ENCODE data around the gene GHRH.

Gene GHRH

DNA sequence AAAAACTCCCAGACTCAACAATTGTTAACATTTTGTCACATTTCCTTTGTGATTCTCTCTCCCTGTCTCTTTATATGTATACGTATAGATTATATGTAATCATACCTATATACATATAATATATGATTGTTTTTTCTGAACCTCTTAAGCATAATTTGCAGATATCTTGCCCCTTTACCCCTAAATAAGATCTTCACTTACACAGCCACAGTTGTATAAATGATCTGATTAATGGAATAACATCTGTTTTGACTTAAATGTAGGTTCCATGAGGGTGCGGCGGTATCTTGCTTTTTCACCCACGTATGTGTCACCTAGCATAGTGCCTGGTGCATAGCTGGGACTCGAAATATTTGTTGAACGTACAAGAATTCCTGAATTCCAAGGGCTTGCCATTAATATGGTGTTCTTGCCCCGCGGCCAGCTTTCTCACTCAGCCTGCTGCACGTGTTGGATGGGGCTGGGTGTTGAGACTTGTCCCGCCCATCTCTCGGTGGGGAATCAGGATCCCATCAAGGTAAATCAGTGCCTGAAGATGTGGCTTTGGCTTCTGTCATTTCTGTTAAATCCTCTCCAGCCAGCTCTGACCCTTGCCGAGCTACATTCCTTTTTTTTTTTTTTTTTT lies 17.5 kb upstream of the GHRH start:
- no peak for FAIRE-seq
- TF ChIP-seq TAF1 (IDR thresholded peaks at IDR 0.05; ENCODE audit: low read depth, low read length) (no peak), POU2F2 (IDR thresholded peaks at IDR 0.05; ENCODE audit: low read depth, low read length) (no peak), POLR2AphosphoS5 (IDR thresholded peaks at IDR 0.05; ENCODE audit: low read depth, low read length) (no peak), SPI1 (IDR thresholded peaks at IDR 0.05; ENCODE audit: low read depth, low read length) (no peak), PAX5 (IDR thresholded peaks at IDR 0.05; ENCODE audit: insufficient read depth, low read length, severe bottlenecking) (no peak), POLR2A (IDR thresholded peaks at IDR 0.05; ENCODE audit: low read depth, low read length) (no peak)
- DNase-seq (ENCODE audit: insufficient read length, low spot score), result no peak

DNA sequence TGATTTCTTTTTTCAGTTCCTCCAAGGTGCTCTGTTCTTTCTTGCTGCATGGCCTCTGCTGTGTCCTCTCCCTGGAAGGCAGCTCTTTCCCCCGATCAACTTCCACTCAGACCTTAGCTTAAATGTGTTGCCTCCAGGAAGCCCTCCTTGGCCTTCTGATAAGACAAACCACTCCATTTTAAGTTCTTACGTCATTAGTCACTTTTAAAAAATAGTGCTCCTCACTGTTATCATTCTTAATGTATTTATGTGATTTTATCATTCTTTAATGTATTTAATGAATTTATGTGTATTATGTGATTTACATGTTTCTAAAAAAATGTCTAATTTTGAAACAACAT lies 15.6 kb upstream of the GHRH start:
- no peak for DNase-seq (ENCODE audit: insufficient read length, low spot score)
- FAIRE-seq, result no peak
- TF ChIP-seq SPI1 (IDR thresholded peaks at IDR 0.05; ENCODE audit: low read depth, low read length) (no peak), POU2F2 (IDR thresholded peaks at IDR 0.05; ENCODE audit: low read depth, low read length) (no peak), TAF1 (IDR thresholded peaks at IDR 0.05; ENCODE audit: low read depth, low read length) (no peak), PAX5 (IDR thresholded peaks at IDR 0.05; ENCODE audit: insufficient read depth, low read length, severe bottlenecking) (no peak), POLR2AphosphoS5 (IDR thresholded peaks at IDR 0.05; ENCODE audit: low read depth, low read length) (no peak), POLR2A (IDR thresholded peaks at IDR 0.05; ENCODE audit: low read depth, low read length) (no peak)

DNA sequence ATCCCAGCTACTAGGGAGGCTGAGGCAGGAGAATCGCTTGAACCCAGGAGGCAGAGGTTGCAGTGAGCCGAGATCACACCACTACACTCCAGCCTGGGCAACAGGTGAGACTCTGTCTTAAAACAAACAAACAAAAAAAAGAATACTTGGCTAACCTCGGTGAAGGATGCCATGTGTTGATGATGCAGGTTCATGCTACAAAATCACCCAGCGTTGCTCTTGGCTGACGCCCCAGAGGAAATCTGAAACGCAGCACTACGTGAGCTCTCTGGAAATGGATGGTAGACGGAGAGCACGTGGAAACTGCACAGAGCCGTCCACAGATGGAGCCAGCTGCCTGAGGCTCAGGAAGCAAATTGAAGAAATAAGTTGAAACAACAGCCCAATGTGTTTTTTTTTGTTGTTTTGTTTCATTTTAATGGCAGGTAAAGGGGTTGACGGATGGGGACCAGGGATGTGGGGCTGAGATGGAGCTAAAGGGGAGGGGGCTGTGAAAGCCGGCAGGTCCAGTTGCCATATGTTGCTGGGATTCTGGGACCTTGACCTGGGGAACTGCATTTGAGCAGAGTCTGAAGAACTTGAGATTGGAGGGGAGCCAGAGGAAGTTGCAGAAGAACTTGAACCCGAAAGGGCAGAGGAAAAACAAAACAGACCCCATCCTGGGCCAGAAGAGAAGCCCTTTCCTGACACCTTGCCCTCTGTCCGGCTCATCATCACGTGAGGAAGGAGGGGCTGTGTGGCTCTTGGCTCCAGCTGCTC lies 15.1 kb upstream of the GHRH start:
- peak; percentile 46 for DNase-seq (ENCODE audit: insufficient read length, low spot score)
- peak; percentile 80 for TF ChIP-seq SPI1 (IDR thresholded peaks at IDR 0.05; ENCODE audit: low read depth, low read length)
- no peak for TF ChIP-seq PAX5 (IDR thresholded peaks at IDR 0.05; ENCODE audit: insufficient read depth, low read length, severe bottlenecking)
- no peak for TF ChIP-seq TAF1 (IDR thresholded peaks at IDR 0.05; ENCODE audit: low read depth, low read length)
- FAIRE-seq, result peak; percentile 91

DNA sequence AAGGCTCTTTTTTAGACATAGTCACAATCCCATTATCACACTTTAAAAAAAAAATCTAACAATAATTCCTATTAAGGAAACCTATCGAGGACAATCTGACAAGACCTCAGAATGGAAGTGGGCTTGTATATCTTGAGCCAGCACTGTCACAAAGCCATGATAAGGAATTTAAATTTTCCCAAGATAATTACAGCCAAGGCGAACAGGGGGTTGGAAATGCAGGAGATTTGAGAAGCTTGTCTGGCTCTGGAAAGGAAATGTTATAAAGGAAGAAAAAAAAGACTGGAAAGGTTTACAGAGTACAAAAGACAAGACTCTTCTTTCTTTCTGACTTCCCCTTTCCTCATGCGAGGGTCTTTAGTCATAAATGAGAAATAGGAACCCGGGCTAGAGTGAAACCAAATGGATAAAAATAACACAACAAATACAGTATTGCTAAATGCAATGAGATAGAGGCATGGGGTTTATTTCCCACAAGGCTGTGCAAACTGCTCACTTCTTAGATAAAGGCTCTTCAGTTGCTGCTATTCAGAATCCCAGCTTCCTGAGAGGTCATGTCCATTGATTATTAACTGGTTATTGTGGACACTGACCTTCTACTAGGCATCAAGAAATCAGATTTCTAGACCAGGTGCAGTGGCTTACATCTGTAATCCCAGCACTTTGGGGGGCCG lies 13.4 kb upstream of the GHRH start:
- TF ChIP-seq POLR2A (IDR thresholded peaks at IDR 0.05; ENCODE audit: low read depth, low read length), result no peak
- no peak for TF ChIP-seq POLR2AphosphoS5 (IDR thresholded peaks at IDR 0.05; ENCODE audit: low read depth, low read length)
- TF ChIP-seq SPI1 (IDR thresholded peaks at IDR 0.05; ENCODE audit: low read depth, low read length), result peak; percentile 82
- no peak for TF ChIP-seq TAF1 (IDR thresholded peaks at IDR 0.05; ENCODE audit: low read depth, low read length)
- TF ChIP-seq POU2F2 (IDR thresholded peaks at IDR 0.05; ENCODE audit: low read depth, low read length), result no peak
- no peak for TF ChIP-seq PAX5 (IDR thresholded peaks at IDR 0.05; ENCODE audit: insufficient read depth, low read length, severe bottlenecking)
- FAIRE-seq (no peak), DNase-seq (ENCODE audit: insufficient read length, low spot score) (no peak)

DNA sequence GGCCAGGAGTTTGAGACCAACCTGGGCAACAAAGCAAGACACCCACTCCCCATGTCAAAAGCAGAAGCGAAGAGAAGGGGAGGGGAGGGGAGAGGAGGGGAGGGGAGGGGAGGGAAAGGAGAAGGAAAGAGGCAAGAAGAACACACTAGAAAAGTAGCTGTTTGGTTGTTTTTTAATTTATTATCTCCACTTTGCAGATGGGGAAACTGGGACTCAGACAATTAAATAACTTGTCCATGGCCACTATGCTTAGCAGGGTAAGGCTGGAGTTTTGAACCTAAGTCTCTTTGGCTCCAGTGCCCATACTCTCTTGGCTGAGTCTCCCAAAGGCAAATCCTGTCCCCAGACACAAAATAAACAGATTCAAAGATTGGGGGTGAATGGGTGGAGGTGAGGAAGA lies 12.4 kb upstream of the GHRH start:
- DNase-seq (ENCODE audit: insufficient read length, low spot score) (no peak), FAIRE-seq (no peak)
- no peak for TF ChIP-seq POU2F2 (IDR thresholded peaks at IDR 0.05; ENCODE audit: low read depth, low read length)
- TF ChIP-seq SPI1 (IDR thresholded peaks at IDR 0.05; ENCODE audit: low read depth, low read length), result no peak
- no peak for TF ChIP-seq PAX5 (IDR thresholded peaks at IDR 0.05; ENCODE audit: insufficient read depth, low read length, severe bottlenecking)
- TF ChIP-seq POLR2A (IDR thresholded peaks at IDR 0.05; ENCODE audit: low read depth, low read length), result no peak
- TF ChIP-seq TAF1 (IDR thresholded peaks at IDR 0.05; ENCODE audit: low read depth, low read length), result no peak
- no peak for TF ChIP-seq POLR2AphosphoS5 (IDR thresholded peaks at IDR 0.05; ENCODE audit: low read depth, low read length)

DNA sequence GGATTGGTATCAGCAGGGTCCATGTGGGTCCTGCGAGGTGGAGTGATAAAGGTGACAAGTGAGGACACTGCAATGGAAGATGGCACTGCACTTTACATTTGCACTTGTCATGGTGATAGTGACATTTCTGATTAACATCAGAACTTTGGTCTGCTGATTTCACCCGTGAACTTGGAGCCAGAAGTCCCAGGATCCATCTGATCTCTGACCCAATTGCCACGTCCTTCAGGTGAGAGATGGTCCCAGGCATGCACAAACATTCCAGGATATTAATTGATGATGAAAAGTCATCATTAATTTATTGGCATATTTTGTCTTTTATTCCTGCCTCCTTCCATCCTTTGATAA lies 9.8 kb upstream of the GHRH start:
- FAIRE-seq (peak; percentile 20), DNase-seq (ENCODE audit: insufficient read length, low spot score) (no peak)
- TF ChIP-seq SPI1 (IDR thresholded peaks at IDR 0.05; ENCODE audit: low read depth, low read length) (no peak), POLR2AphosphoS5 (IDR thresholded peaks at IDR 0.05; ENCODE audit: low read depth, low read length) (no peak), PAX5 (IDR thresholded peaks at IDR 0.05; ENCODE audit: insufficient read depth, low read length, severe bottlenecking) (no peak), POLR2A (IDR thresholded peaks at IDR 0.05; ENCODE audit: low read depth, low read length) (no peak), TAF1 (IDR thresholded peaks at IDR 0.05; ENCODE audit: low read depth, low read length) (no peak), POU2F2 (IDR thresholded peaks at IDR 0.05; ENCODE audit: low read depth, low read length) (no peak)

DNA sequence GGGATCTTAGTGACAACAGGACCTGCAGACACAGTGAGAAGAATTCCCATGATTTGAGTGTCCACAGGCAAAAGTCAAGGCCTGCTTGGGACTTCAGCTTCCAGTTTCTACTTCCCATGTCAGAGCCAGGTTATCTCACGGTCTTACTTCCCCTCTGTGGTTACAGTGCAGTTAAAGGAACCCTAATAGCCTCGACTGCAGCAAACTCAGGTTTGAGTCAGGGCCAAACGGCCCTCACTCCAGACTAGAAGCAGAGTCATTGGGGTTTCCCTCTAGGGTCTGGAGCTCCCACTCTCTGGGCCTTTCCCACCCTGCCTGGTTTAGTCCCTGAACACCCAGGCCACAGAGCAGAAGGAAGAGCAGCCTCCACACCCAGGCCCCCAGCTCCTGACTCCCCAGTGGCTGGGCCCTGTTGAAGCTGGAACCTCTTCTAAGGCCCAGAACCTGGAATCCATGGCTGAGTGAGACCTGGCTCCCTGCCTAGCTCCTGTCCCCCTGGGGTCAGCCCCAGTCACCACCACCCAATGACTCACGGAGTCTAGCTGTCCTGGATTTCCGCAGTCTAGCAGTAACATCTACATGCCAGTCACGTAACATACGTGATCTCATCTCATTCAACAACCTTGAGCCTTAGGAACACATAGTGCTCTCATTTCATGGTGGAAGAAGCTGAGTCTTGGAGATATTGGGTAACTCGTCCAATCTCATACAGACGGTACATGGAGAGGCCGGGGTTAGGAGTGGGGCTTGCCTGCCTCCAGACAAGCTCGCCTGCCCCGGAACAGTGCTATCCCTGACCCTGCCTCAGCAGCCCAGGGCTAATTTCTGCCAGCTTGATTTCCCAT lies 9.2 kb upstream of the GHRH start:
- TF ChIP-seq TAF1 (IDR thresholded peaks at IDR 0.05; ENCODE audit: low read depth, low read length) (no peak), SPI1 (IDR thresholded peaks at IDR 0.05; ENCODE audit: low read depth, low read length) (peak; percentile 83), POU2F2 (IDR thresholded peaks at IDR 0.05; ENCODE audit: low read depth, low read length) (no peak)
- peak; percentile 92 for FAIRE-seq

DNA sequence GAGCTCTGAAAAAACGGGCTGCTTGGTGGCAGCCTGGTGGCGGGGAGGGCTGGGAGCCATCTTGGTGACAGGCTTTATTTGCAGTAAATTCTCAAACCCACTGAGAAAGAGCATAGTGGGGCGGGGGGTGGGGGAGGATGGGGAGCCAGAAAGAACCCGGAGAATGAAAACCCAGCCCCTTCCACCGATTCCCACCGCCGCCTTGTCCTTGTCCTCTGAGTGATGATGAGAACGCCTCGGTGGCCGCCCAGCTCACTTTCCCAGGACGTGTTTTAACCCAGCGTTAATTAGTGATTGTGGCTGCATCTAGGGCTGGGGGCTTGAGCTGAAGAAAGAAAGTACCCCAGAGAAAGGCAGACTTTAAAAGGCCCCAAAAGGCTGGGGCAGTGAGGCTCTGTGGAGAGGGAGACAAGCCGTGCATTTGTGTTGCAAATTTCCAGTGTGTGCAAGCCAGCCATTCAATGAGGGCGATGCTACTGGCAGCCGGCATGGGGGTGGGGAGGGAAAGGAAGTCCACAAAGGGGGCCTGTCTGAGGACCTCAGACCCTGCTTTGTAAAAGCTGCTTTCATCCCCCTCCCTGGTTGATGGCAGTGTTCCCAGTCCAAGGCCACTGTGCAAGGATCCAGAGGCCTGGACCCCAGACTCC lies 6.2 kb upstream of the GHRH start:
- no peak for DNase-seq (ENCODE audit: insufficient read length, low spot score)
- no peak for TF ChIP-seq POLR2AphosphoS5 (IDR thresholded peaks at IDR 0.05; ENCODE audit: low read depth, low read length)
- TF ChIP-seq POLR2A (IDR thresholded peaks at IDR 0.05; ENCODE audit: low read depth, low read length), result no peak
- no peak for TF ChIP-seq POU2F2 (IDR thresholded peaks at IDR 0.05; ENCODE audit: low read depth, low read length)
- no peak for TF ChIP-seq TAF1 (IDR thresholded peaks at IDR 0.05; ENCODE audit: low read depth, low read length)
- TF ChIP-seq SPI1 (IDR thresholded peaks at IDR 0.05; ENCODE audit: low read depth, low read length), result no peak
- no peak for TF ChIP-seq PAX5 (IDR thresholded peaks at IDR 0.05; ENCODE audit: insufficient read depth, low read length, severe bottlenecking)
- no peak for FAIRE-seq

More for the DNA sequence above, 9.2 kb upstream of the GHRH start:
- DNase-seq (ENCODE audit: insufficient read length, low spot score), result peak; percentile 34
